Ishikawa (cell line): ENCODE results near the gene PLA2G4E.

ENCODE experiments used
- CREB1 ChIP-seq: IDR thresholded peaks from 2 replicates; pipeline ENCODE4 v1.6.1; 2012; ENCODE audit warnings: low read depth
- EP300 ChIP-seq: IDR thresholded peaks from 2 replicates; pipeline ENCODE4 v1.6.1; 2012; ENCODE audit warnings: borderline replicate concordance
- REST ChIP-seq: IDR thresholded peaks from 2 replicates; pipeline ENCODE4 v1.6.1; 2012; ENCODE audit warnings: low read depth, mild to moderate bottlenecking
- TAF1 ChIP-seq: IDR thresholded peaks from 2 replicates; pipeline ENCODE4 v1.6.1; 2012; ENCODE audit warnings: low read depth, mild to moderate bottlenecking
- YY1 ChIP-seq: IDR thresholded peaks from 2 replicates; pipeline ENCODE4 v1.6.1; 2012; ENCODE audit warnings: low read depth

DNA sequence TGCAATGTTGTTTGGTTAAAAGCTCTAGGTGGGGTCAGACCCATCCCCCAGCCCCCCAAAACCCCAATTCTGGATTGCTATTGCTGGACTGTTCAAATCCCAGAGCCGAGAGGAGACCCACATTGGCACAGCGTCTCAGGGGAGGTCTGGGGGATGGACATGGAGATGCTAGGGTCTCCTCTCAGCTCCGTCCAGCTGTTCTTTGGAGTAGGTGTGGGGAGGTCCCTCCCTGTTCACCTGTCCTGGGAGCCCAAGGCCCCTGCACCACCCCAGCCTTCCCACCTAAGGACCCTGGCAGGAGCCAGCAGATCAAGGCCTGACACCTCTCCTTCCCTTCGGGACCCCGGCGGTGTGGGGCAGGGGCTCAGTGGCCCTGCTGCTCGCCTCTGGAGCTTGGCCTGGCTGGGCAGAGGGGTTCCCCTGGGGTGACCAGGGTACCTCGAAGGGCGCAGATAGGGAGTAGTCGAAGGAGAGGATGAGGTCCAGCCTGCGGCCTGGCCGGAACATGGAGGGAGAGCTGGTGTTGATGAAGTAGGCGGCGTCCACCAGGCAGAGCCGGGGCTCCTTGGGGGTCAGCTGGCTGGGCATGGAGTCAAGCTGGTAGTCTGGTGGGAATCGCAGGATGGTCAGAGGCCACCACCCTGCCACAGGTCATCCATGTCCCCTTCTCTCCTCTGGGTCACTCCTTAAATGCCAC is 49.6 kb upstream of the PLA2G4E start:
- TF ChIP-seq REST (no peak), TAF1 (no peak), EP300 (no peak), YY1 (no peak), CREB1 (no peak)
